ENCODE measurements around the gene LYRM4. TPM values are rescaled to one million over a fixed set of nuclear protein-coding genes. Genes with fewer than 3 reads are reported as not detected.

The LYRM4 gene
- total RNA-seq, 1 donor from 2014 or later: 20.9 TPM

Small RNA genes lying within 50 kb of the gene (microRNA-seq; reads per million reads assigned to microRNA genes)
- 0.48 reads per million for gene MIR3691

Other genes starting within 250 kb of the LYRM4 start
- gene PPP1R3G, start 175.6 kb downstream of the LYRM4 start, total RNA-seq: 0.31 and 1.0 TPM in 2 replicates
- 7.3 and 10.1 TPM in 2 replicates for gene FARS2, start 563 bp upstream of the LYRM4 start, total RNA-seq

Data from myocyte (in vitro differentiated cells).